Activated T-cell treated with anti-CD3 and anti-CD28 coated beads, Interleukin-2, amount 50 U/mL, for 1 hour (primary cell): ENCODE data around the gene FUT7.

Experiments
- DNase-seq: peaks from one replicate; pipeline ENCODE4 v3.0.0-alpha.2; 2020

Gene FUT7

DNA sequence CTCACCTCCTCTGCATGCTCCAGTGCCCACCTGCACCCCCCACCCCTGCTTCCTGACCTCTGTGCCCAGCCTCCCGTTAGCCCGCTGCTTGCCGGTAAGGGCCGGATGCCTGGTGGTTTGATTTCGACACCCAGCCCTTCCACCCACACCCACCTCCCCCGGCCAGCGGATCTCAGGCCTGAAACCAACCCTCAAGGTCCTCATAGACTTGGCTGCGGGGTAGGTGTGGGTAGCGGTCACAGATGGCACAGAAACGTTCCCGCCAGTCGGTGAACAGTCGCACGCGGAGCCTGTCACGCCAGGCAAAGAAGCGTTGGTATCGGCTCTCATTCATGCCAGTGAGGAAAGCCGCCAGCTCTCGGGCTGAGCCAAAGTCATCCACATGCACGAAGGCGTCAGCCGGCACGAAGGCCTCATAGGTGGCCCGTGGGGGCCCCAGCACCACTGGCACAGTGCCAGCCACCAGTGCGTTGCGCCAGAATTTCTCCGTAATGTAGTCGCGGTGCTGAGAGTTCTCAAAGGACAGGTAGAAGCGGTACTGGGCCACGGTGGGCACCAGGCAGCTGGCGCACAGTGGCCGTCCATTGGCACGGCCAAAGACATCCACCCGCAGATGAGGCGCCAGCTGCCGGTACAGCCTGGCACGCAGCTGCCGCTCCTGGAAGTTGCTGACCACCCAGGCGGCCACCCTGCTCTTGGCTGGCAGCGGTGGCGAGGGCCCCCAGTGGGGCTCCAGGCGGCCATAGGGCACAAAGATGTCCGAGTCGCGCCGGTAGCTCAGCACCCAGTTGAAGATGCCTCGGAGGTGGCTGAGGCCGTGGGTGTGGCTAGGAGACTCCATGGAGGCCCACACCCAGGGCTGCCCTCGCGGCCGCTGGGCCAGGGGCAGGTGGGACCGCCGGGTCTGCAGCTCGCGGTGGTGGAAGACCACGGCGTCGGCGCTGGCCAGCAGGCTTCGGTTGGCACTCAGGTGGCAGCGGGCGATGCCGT, 1.1 kb downstream of the FUT7 start:
- DNase-seq = peak; percentile 47

GRCh38 chr9:137030006-137030405, 1.9 kb downstream of the FUT7 start:
- peak; percentile 32 for DNase-seq

- DNase-seq = peak; percentile 78
Measured at GRCh38 chr9:137029058-137029936, 2.6 kb downstream of the FUT7 start.

GRCh38 chr9:137028263-137029057, 3.4 kb downstream of the FUT7 start:
- peak; percentile 79 for DNase-seq

- peak; percentile 28 for DNase-seq
Measured at GRCh38 chr9:137027369-137028262, 4.3 kb downstream of the FUT7 start, which contains the start of gene ABCA2. TSS of gene ABCA2 (minus strand) at chr9:137028237. CDS start at chr9:137028140, 97 bp downstream.

DNA sequence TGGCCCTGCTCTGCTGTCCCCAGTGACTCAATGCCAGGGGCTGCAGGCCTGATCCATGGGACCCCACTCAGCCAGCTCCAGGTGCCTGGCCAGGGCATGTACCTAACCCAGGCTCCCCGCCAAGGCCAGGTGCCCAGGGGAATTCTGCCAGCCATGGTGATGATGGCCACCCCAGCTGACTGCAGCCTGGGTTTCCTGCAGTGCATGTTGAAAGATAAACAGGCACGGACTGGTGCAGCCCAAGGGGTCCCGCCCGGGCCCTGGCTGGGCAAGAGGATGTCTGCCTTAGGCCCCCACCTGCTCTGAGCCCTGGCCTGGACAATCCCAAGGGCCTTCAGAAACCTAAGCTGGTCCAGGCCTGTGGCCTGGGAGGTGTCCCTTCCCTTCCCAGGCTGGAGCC, 5.1 kb downstream of the FUT7 start:
- DNase-seq = peak; percentile 28

DNA sequence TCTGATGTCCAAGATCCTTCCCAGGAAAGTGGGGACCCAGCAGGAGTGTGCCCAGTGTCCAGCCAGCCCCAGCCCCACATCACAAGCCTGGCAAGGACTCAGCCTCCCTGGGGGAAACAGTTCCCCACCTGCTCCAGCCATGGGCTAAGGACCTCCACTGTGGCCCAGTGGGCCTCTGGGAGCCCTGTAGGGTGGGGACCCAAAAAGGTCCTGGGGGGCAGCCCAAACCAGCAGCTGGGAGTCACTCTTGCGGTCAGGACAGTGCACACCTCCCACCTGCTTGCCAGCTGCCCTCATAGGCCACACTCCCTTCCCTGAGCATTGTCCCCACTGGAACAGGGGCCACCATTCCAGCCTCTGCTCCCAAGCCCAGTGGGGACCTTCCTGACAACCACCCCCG, 5.5 kb downstream of the FUT7 start:
- no peak for DNase-seq

- peak; percentile 32 for DNase-seq
Measured at GRCh38 chr9:137025517-137025966, 6.3 kb downstream of the FUT7 start.

DNA sequence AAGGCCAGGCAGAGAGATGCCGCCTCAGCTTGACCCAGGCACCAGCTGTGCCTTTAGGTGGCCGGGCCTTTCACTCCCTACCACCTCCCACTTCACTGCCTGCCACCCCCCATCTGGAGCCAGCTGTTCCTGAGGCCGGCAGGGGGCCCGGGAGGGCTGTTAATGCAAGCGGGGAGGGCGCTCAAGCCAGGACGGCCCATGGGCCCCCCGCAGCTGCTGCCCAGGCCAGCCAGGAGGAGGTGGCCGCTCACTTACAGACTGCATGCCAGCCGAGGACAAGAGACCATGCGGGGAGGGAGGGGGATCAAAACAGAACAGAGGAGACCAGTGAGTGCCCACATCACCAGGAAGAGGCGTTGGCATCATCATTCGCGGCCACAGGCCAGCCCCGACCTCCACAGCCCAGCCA, 8.3 kb downstream of the FUT7 start:
- no peak for DNase-seq

DNA sequence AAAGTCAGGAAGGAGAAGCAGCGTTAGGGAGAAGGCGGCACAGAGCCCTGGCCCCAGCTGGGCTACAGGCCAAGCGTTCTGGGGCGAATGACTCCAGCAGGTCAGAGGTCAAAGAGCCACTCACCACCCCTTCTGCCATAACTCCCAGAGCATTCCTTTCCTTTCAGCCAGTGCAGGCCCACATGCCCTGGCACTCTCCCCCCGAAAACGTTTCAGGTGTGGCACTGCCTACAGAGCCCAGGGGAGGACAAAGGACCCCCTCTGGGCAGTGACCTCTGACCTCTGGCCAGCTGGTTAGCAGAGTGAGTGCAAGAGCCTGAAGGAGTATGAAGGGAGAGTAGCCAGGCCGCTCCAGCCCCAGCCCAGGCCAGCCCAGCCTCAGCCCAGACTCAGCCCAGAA, 8.7 kb downstream of the FUT7 start:
- no peak for DNase-seq

DNA sequence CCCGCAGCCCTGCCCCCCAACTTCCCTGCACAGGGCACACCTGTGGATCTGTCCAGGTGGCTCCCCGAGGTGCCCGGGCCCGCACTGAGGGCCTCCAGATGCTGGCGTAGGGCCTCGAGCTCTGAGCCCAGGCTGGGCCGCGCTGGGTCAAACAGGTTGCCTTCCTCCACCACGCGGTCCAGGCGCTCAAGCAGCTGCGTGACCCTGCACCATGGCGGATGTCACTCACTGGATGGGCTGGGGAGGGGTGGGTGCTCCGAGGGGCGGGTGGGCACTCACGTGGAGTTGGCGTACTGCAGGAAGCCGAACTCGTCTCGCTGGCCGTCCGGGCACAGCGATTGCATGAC, 9.3 kb downstream of the FUT7 start:
- DNase-seq = no peak

- DNase-seq = peak; percentile 74
Measured at GRCh38 chr9:137021979-137022661, 9.8 kb downstream of the FUT7 start.

DNA sequence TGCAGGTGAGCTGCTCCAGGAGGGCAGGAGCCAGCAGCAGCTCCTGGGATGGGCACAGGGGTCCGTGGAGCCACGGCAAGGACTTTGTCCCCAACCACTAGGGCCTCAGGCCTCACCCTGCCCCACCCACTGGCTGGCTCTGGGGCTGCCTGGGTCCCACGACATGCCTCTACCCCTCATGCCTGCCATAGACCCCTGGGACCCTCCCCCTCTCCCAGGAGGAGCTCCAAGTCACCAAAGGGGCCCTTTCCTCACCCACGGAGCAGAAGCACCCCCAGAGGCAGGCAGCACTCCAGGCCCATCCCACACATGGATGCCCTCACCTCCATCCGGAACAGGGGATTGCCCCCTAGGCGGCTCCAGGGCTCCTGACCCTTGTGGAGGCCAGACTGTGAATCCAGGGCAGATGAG, 10.3 kb downstream of the FUT7 start:
- DNase-seq = no peak

GRCh38 chr9:137020771-137021567, 10.9 kb downstream of the FUT7 start:
- DNase-seq = no peak

DNA sequence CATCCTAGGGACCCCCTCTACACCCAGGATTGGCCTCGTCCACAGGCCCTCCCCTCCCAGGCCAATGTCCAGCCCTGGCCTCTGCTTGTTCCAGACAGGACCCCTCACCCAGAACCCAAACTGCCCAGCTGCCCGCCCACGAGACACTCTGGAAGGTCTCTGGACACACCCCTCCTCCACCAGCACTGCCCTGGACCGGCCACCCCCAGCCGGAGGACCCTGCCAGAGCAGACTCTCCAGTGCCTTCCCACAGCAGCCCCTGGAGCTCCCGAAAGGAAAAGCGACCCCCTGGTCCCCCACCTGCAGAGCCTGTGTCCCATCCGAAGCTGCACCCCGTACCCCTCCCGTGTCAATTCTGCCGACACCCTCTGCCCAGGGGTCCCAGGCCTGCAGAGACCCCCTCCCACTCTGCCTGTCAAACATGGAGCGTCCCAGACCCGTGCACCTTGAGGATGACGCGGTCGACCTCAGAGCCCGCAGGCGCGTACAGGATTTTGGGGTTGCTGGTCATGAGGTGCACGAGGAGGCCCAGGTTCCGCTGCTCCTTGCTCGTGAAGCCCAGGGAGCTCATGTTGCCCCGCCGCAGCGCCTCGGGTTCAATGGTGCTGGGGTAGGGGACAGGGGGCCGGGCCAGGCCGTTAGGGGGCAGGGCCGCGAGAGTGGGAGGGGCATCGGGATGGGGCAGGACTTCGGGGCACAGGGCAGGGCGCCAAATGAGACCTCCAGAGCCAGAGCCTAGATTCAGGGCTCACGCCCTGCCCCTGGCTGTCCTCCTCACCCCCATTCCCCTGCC, 11.8 kb downstream of the FUT7 start:
- no peak for DNase-seq

- no peak for DNase-seq
Measured at GRCh38 chr9:137018761-137019559, 12.9 kb downstream of the FUT7 start.

GRCh38 chr9:137017791-137018497, 13.9 kb downstream of the FUT7 start:
- DNase-seq = no peak

DNA sequence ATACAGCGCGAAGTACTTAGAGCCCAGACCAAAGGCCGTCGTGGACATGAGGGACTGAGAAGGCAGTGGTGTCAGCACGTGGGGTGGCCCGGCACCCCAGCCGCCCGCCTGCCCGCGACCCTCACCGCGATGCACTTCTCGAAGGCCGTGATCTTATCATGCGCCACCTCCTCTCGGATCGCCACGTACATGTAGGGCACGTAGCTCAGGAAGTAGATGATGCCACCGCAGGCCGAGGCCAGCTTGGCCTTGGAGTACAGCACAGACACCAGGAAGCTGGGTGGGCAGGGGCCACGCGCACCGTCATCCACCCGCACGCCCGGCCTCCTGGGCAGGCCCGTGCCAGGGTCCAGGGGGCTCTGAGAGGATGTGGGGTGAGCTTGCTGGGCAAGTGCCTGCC, 14.8 kb downstream of the FUT7 start:
- no peak for DNase-seq
